Gastrocnemius medialis (tissue), 4 donors: ENCODE measurements around the gene DPP7.

Experiments used
- CTCF ChIP-seq, 5 experiments: fragments of 450-650 bp in 3 of 5; fragments of 200-600 bp in 2 of 5; sonication (generic) in 2 of 5; IDR thresholded peaks in 4 of 5; conservative IDR thresholded peaks in 1 of 5; 1 replicate in 4 of 5; 2 replicates in 1 of 5; pipeline ENCODE4 v1.5.1; 2016 to 2019; ENCODE audit warnings: antibody characterized with exemption in 5 of 5, mild to moderate bottlenecking in 3 of 5, moderate library complexity in 3 of 5
- POLR2A ChIP-seq, 2 donors: fragments of 450-650 bp; IDR thresholded peaks; one replicate each; pipeline ENCODE4 v1.6.1; 2017; ENCODE audit warnings: antibody characterized with exemption in 2 of 2, mild to moderate bottlenecking in 2 of 2, moderate library complexity in 2 of 2

GRCh38 chr9:137138722-137139467 is 24.4 kb upstream of the DPP7 start, which contains the start of gene GRIN1:
- TF ChIP-seq POLR2A (IDR thresholded peaks at IDR 0.05) = no peak
- TF ChIP-seq CTCF (IDR thresholded peaks at IDR 0.05 in 4 of 5, conservative IDR thresholded peaks at IDR 0.05 in 1 of 5) = no peak
